Measurements from ENCODE around the gene SNX1. TPM values are rescaled to one million over a fixed set of nuclear protein-coding genes. Genes with fewer than 3 reads are reported as not detected.

SNX1 gene
- total and polyA plus RNA-seq, 2 donors (not counting 3 experiments of a cell fraction or from before 2014, with no cell fraction given) = 56.0 to 113 TPM

DNA sequence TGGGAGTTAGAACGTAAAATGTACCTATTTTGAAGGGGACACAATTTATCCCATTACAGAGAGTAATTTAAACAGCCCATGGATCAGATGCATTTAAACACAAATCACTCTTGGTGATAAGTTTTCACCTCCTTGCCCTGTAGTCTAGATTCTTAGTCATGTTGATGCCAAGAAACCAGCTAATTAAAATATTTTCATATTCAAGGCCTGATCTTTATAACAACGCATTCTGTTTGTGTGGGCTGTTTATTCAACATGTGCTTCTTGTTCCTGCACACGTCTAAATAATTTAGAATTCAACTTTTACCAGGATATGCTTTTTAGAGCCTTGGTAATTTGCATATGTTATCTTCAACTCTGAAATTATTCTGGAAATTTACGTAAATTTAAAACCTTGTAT lies 25.8 kb downstream of the SNX1 start:
- H3K27me3 ChIP-seq (ENCODE audit: control insufficient read depth in 2 of 2, insufficient read depth in 2 of 2, low read length in 2 of 2) = no peaks in the 10 kb centered on the region
- intact Hi-C loops (cut with micrococcal nuclease) = no loop called here
- DNase-seq (ENCODE audit: low read depth, low spot score) = no peak
- H3K4me2 ChIP-seq (ENCODE audit: insufficient read depth, low read length) = no peak overlapping the region
- H3K4me1 ChIP-seq (ENCODE audit: control insufficient read depth, extremely low read depth, insufficient read depth, low read length) = no peaks in the 10 kb centered on the region
- H3K9me3 ChIP-seq (replicated peaks; ENCODE audit: control insufficient read depth, insufficient read depth, low read length) = no peaks in the 10 kb centered on the region
- TF ChIP-seq FOS (IDR thresholded peaks at IDR 0.05; ENCODE audit: borderline replicate concordance, insufficient read depth, low read length) (no peak), MYC (IDR thresholded peaks at IDR 0.05; ENCODE audit: low read depth, low read length) (no peak), POLR2A (IDR thresholded peaks at IDR 0.05; ENCODE audit: low read depth, low read length) (no peak), JUN (IDR thresholded peaks at IDR 0.05; ENCODE audit: borderline replicate concordance, insufficient read depth, insufficient read length, low read depth) (no peak)
- TF ChIP-seq, protein P1, sequence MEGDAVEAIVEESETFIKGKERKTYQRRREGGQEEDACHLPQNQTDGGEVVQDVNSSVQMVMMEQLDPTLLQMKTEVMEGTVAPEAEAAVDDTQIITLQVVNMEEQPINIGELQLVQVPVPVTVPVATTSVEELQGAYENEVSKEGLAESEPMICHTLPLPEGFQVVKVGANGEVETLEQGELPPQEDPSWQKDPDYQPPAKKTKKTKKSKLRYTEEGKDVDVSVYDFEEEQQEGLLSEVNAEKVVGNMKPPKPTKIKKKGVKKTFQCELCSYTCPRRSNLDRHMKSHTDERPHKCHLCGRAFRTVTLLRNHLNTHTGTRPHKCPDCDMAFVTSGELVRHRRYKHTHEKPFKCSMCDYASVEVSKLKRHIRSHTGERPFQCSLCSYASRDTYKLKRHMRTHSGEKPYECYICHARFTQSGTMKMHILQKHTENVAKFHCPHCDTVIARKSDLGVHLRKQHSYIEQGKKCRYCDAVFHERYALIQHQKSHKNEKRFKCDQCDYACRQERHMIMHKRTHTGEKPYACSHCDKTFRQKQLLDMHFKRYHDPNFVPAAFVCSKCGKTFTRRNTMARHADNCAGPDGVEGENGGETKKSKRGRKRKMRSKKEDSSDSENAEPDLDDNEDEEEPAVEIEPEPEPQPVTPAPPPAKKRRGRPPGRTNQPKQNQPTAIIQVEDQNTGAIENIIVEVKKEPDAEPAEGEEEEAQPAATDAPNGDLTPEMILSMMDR (IDR thresholded peaks at IDR 0.05; ENCODE audit: extremely low read depth in 1 of 2, insufficient read depth in 1 of 2, low read depth in 1 of 2, low read length in 2 of 2) = no peak
- ChIA-PET CTCF (no interaction called here), POLR2A (no interaction called here)
- no peak for FAIRE-seq
- dilution Hi-C loops (cut with MboI; ENCODE audit: extremely low pct_ligation_motif_present, low sequenced_read_pairs) = no loop called here
- no peaks in the 10 kb centered on the region for H3K79me2 ChIP-seq (ENCODE audit: control insufficient read depth, insufficient read depth, low read length)
- H2AFZ ChIP-seq (ENCODE audit: low read depth, low read length) = no peak overlapping the region
- H3K27ac ChIP-seq (ENCODE audit: insufficient read depth, low read depth, low read length) = no peak overlapping the region
- no peak overlapping the region for H3K9ac ChIP-seq (replicated peaks; ENCODE audit: extremely low read depth, insufficient read depth, low read length)
- H3K36me3 ChIP-seq (ENCODE audit: control insufficient read depth in 2 of 2, extremely low read depth in 1 of 2, insufficient read depth in 2 of 2, low read length in 2 of 2) = peaks cover 18 to 21% of the 10 kb centered on the region in 2 experiments
- H3K4me3 ChIP-seq (replicated peaks in 1 of 3; ENCODE audit: insufficient read depth in 1 of 3, low read depth in 1 of 3, low read length in 3 of 3) = no peak overlapping the region
- no peaks in the 10 kb centered on the region for H3K9me1 ChIP-seq (replicated peaks; ENCODE audit: control insufficient read depth, extremely low read depth, insufficient read depth, low read length)
- no peaks in the 10 kb centered on the region for H4K20me1 ChIP-seq (replicated peaks; ENCODE audit: control insufficient read depth, extremely low read depth, insufficient read depth, low read length)
- no TSS peak for BruUV-seq (replicated peaks)

DNA sequence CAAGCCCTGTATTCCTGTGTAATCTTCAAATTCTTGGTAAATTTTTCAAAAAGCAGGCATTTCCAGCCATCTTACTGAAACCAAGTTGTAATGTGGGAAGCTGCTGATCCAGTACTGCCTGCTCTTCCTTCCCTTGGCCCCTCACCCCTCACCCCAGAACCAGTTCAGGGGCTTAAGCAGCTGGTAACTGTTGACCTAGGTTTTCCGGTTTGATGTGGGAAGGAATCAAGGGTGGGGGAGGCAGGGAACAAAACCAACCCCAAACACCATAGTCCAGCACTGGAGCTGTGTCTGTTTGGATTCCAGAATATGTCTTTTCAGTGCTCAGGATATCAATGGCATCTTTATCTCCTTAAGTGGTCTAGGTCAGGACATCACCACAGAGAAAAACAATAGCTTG lies 26.7 kb downstream of the SNX1 start:
- DNase-seq (ENCODE audit: low read depth, low spot score) = no peak
- H3K9me3 ChIP-seq (replicated peaks; ENCODE audit: control insufficient read depth, insufficient read depth, low read length) = no peaks in the 10 kb centered on the region
- H3K4me3 ChIP-seq (replicated peaks in 1 of 3; ENCODE audit: insufficient read depth in 1 of 3, low read depth in 1 of 3, low read length in 3 of 3) = no peak overlapping the region
- POLR2A ChIA-PET = interaction anchor here (0.5 kb wide), 1 partner anchor 13 kb away, joined by 6 read pairs; no protein-coding TSS in a partner anchor
- no peaks in the 10 kb centered on the region for H3K79me2 ChIP-seq (ENCODE audit: control insufficient read depth, insufficient read depth, low read length)
- TF ChIP-seq EZH2 (IDR thresholded peaks at IDR 0.05; ENCODE audit: borderline replicate concordance, low read depth, low read length, severe bottlenecking) (no peak), GATA2 (IDR thresholded peaks at IDR 0.05; ENCODE audit: insufficient read depth, insufficient read length, low read depth, low read length) (no peak), FOS (IDR thresholded peaks at IDR 0.05; ENCODE audit: borderline replicate concordance, insufficient read depth, low read length) (no peak), JUN (IDR thresholded peaks at IDR 0.05; ENCODE audit: borderline replicate concordance, insufficient read depth, insufficient read length, low read depth) (no peak)
- TF ChIP-seq, protein P2, sequence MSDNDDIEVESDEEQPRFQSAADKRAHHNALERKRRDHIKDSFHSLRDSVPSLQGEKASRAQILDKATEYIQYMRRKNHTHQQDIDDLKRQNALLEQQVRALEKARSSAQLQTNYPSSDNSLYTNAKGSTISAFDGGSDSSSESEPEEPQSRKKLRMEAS (IDR thresholded peaks at IDR 0.05; ENCODE audit: insufficient read depth, insufficient read length) = no peak
- TF ChIP-seq, protein P1 (IDR thresholded peaks at IDR 0.05; ENCODE audit: extremely low read depth in 1 of 2, insufficient read depth in 1 of 2, low read depth in 1 of 2, low read length in 2 of 2) = no peak
- H3K9me1 ChIP-seq (replicated peaks; ENCODE audit: control insufficient read depth, extremely low read depth, insufficient read depth, low read length) = no peaks in the 10 kb centered on the region
- no peaks in the 10 kb centered on the region for H3K4me1 ChIP-seq (ENCODE audit: control insufficient read depth, extremely low read depth, insufficient read depth, low read length)
- CTCF ChIA-PET = interaction anchor here (1.1 kb wide), 1 partner anchor 9 kb away, joined by 5 read pairs; no protein-coding TSS in a partner anchor
- no peaks in the 10 kb centered on the region for H3K27me3 ChIP-seq (ENCODE audit: control insufficient read depth in 2 of 2, insufficient read depth in 2 of 2, low read length in 2 of 2)
- H3K27ac ChIP-seq (ENCODE audit: insufficient read depth, low read depth, low read length) = no peak overlapping the region
- H3K9ac ChIP-seq (replicated peaks; ENCODE audit: extremely low read depth, insufficient read depth, low read length) = no peak overlapping the region
- no peak for FAIRE-seq
- no peak overlapping the region for H3K4me2 ChIP-seq (ENCODE audit: insufficient read depth, low read length)
- H4K20me1 ChIP-seq (replicated peaks; ENCODE audit: control insufficient read depth, extremely low read depth, insufficient read depth, low read length) = no peaks in the 10 kb centered on the region
- peaks cover 18 to 22% of the 10 kb centered on the region in 2 experiments for H3K36me3 ChIP-seq (ENCODE audit: control insufficient read depth in 2 of 2, extremely low read depth in 1 of 2, insufficient read depth in 2 of 2, low read length in 2 of 2)
- dilution Hi-C loops (cut with MboI; ENCODE audit: extremely low pct_ligation_motif_present, low sequenced_read_pairs) (no loop called here), intact Hi-C loops (cut with micrococcal nuclease) (no loop called here)
- BruUV-seq (replicated peaks) = no TSS peak
- H2AFZ ChIP-seq (ENCODE audit: low read depth, low read length) = no peak overlapping the region

All from endothelial cell of umbilical vein (primary cell).